ENCODE data around the gene ARHGEF9. TPM values are rescaled to one million over a fixed set of nuclear protein-coding genes. Genes with fewer than 3 reads are reported as not detected.

Gene ARHGEF9
- polyA plus RNA-seq, 1 donor from 2014 or later, result 71.9 TPM

DNA sequence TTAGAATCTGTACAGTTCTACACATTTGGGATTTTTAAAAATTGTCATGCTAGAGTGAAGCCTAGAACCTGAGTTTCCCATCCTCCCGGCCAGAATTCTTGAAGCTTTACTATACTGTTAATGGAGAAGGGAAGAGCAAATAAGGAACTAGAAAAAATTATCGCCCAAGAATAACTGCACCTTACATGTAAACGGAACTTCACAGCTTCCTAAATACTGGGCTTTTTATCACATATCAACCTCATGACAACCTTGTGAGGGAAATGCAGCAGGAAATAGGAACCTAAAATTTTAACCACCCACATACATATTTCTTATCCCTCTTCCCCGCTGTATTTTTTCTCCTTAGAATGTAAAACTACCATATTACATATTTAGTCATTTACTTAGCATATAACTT, 19.3 kb downstream of the ARHGEF9 start:
- no peaks in the 10 kb centered on the region for H4K20me1 ChIP-seq (ENCODE audit: insufficient read depth)
- no peaks in the 10 kb centered on the region for H3K9me3 ChIP-seq (ENCODE audit: low read length)
- H3K36me3 ChIP-seq (ENCODE audit: insufficient read depth, low read length), result no peaks in the 10 kb centered on the region
- H3K4me2 ChIP-seq (ENCODE audit: low read length), result no peak overlapping the region
- no peaks in the 10 kb centered on the region for H3F3A ChIP-seq (ENCODE audit: insufficient read depth, low read length, poor library complexity, severe bottlenecking)
- no peaks in the 10 kb centered on the region for H3K27me3 ChIP-seq (ENCODE audit: insufficient read depth, low read depth, low read length)
- H2AFZ ChIP-seq (ENCODE audit: low read depth, low read length), result no peak overlapping the region
- no peak overlapping the region for H3K9ac ChIP-seq (ENCODE audit: low read length)
- no peak overlapping the region for H3K4me3 ChIP-seq (ENCODE audit: low read length)
- TF ChIP-seq TAF1 (IDR thresholded peaks at IDR 0.05; ENCODE audit: low read depth), result no peak
- no peak for TF ChIP-seq REST (IDR thresholded peaks at IDR 0.05; ENCODE audit: borderline replicate concordance)
- no peak for TF ChIP-seq MXI1 (conservative IDR thresholded peaks at IDR 0.05; ENCODE audit: poor library complexity, severe bottlenecking)
- TF ChIP-seq POLR2AphosphoS5 (IDR thresholded peaks at IDR 0.05), result no peak
- TF ChIP-seq RAD21 (conservative IDR thresholded peaks at IDR 0.05), result no peak
- TF ChIP-seq EP300 (conservative IDR thresholded peaks at IDR 0.05; ENCODE audit: poor library complexity, severe bottlenecking), result no peak
- TF ChIP-seq EZH2 (IDR thresholded peaks at IDR 0.05; ENCODE audit: borderline replicate concordance, insufficient read depth, low read length, poor library complexity, severe bottlenecking), result no peak
- TF ChIP-seq SMC3 (conservative IDR thresholded peaks at IDR 0.05; ENCODE audit: poor library complexity), result no peak
- TF ChIP-seq CTCF (IDR thresholded peaks at IDR 0.05; ENCODE audit: poor library complexity, severe bottlenecking), result no peak
- no peaks in the 10 kb centered on the region for H3K79me2 ChIP-seq (replicated peaks; ENCODE audit: insufficient read depth, low read length)
- H3K27ac ChIP-seq (ENCODE audit: low read length), result no peak overlapping the region
- H3K9me2 ChIP-seq (ENCODE audit: insufficient read depth, low read length), result no peaks in the 10 kb centered on the region

DNA sequence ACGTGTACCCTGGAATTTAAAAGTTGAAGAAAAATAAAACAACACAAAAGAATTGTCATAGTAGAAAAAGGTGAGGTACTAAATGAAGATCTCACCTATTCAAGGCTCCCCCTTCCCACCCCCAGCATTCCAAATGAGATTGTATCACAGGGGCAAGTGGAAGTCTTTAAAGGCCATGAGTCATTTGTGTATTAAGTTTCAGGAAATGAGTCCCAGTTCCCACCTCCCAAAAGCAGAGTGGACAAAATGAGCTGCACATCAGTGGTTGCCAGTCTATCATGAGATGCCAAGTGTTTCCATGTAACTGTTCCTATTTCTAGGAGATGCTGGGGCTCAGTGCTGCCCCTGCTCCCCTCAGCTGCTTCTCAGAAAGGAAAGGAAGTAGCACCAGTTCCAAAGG, 20.1 kb downstream of the ARHGEF9 start:
- TF ChIP-seq REST (IDR thresholded peaks at IDR 0.05; ENCODE audit: borderline replicate concordance) (no peak), POLR2AphosphoS5 (IDR thresholded peaks at IDR 0.05) (no peak), TAF1 (IDR thresholded peaks at IDR 0.05; ENCODE audit: low read depth) (no peak), EP300 (conservative IDR thresholded peaks at IDR 0.05; ENCODE audit: poor library complexity, severe bottlenecking) (no peak), RAD21 (conservative IDR thresholded peaks at IDR 0.05) (no peak), CTCF (IDR thresholded peaks at IDR 0.05; ENCODE audit: poor library complexity, severe bottlenecking) (no peak), MXI1 (conservative IDR thresholded peaks at IDR 0.05; ENCODE audit: poor library complexity, severe bottlenecking) (no peak), EZH2 (IDR thresholded peaks at IDR 0.05; ENCODE audit: borderline replicate concordance, insufficient read depth, low read length, poor library complexity, severe bottlenecking) (no peak), SMC3 (conservative IDR thresholded peaks at IDR 0.05; ENCODE audit: poor library complexity) (no peak)
- no peaks in the 10 kb centered on the region for H3K36me3 ChIP-seq (ENCODE audit: insufficient read depth, low read length)
- no peak overlapping the region for H3K4me2 ChIP-seq (ENCODE audit: low read length)
- H4K20me1 ChIP-seq (ENCODE audit: insufficient read depth), result no peaks in the 10 kb centered on the region
- H3K27me3 ChIP-seq (ENCODE audit: insufficient read depth, low read depth, low read length), result no peaks in the 10 kb centered on the region
- H3F3A ChIP-seq (ENCODE audit: insufficient read depth, low read length, poor library complexity, severe bottlenecking), result no peaks in the 10 kb centered on the region
- no peak overlapping the region for H3K27ac ChIP-seq (ENCODE audit: low read length)
- H3K79me2 ChIP-seq (replicated peaks; ENCODE audit: insufficient read depth, low read length), result no peaks in the 10 kb centered on the region
- no peaks in the 10 kb centered on the region for H3K9me2 ChIP-seq (ENCODE audit: insufficient read depth, low read length)
- no peak overlapping the region for H3K9ac ChIP-seq (ENCODE audit: low read length)
- no peak overlapping the region for H2AFZ ChIP-seq (ENCODE audit: low read depth, low read length)
- H3K9me3 ChIP-seq (ENCODE audit: low read length), result no peaks in the 10 kb centered on the region
- H3K4me3 ChIP-seq (ENCODE audit: low read length), result no peak overlapping the region

Measured in neural cell (in vitro differentiated cells).